ENCODE results near the gene BLCAP. TPM values are rescaled to one million over a fixed set of nuclear protein-coding genes. Genes with fewer than 3 reads are reported as not detected.

Gene BLCAP
- total RNA-seq, 1 experiment from 2014 or later = 54.3 TPM

GRCh38 chr20:37524859-37525708, 2.6 kb downstream of the BLCAP start:
- H2BK20ac ChIP-seq (ENCODE audit: low read depth, low read length, poor library complexity, severe bottlenecking) = no peak overlapping the region
- H3K4me2 ChIP-seq (ENCODE audit: insufficient read depth, insufficient read length, low read length) = no peak overlapping the region
- H4K5ac ChIP-seq (ENCODE audit: insufficient read length, low read depth, low read length) = no peak overlapping the region
- H3K56ac ChIP-seq (ENCODE audit: insufficient read length, low read depth, low read length) = no peak overlapping the region
- peaks cover 11% of the 10 kb centered on the region; the same call in 1 of the 2 replicates for H3K4me1 ChIP-seq (ENCODE audit: insufficient read depth, low read length)
- no peak overlapping the region for H2BK15ac ChIP-seq (ENCODE audit: low read depth, low read length)
- no peak overlapping the region for H2AFZ ChIP-seq (ENCODE audit: low read length)
- no peak overlapping the region for H3K9ac ChIP-seq (ENCODE audit: extremely low read depth, insufficient read length, low read length)
- H4K20me1 ChIP-seq (ENCODE audit: control insufficient read depth, insufficient read depth, insufficient read length) = no peaks in the 10 kb centered on the region
- no peak overlapping the region for H4K91ac ChIP-seq (ENCODE audit: insufficient read length, low read depth, low read length)
- H2AK5ac ChIP-seq (ENCODE audit: insufficient read length, low read length) = peak overlapping the region; percentile 42
- H3K27me3 Mint-ChIP-seq (ENCODE audit: low read depth) = peaks cover 1% of the 10 kb centered on the region; the same call in 1 of the 2 replicates
- H3K9me3 ChIP-seq (ENCODE audit: control insufficient read depth, low read depth, low read length) = no peaks in the 10 kb centered on the region
- H3K4me3 Mint-ChIP-seq = peak overlapping the region in 1 of 2 experiments; percentile 96; a peak in 3 of 5 replicates
- no peak overlapping the region for H4K8ac ChIP-seq (replicated peaks; ENCODE audit: insufficient read length, low read depth, low read length)
- H3K79me1 ChIP-seq (ENCODE audit: insufficient read depth, low read depth, low read length, poor library complexity, severe bottlenecking) = peaks cover 16% of the 10 kb centered on the region
- no peak overlapping the region for H3K27ac ChIP-seq (ENCODE audit: insufficient read length, low read depth, low read length)
- no peak overlapping the region for H3T11ph ChIP-seq (ENCODE audit: low read length)
- no peaks in the 10 kb centered on the region for H3K27me3 ChIP-seq (ENCODE audit: insufficient read depth, low read length)
- no peak overlapping the region for H2BK120ac ChIP-seq (ENCODE audit: low read depth, low read length, poor library complexity, severe bottlenecking)
- H3K23me2 ChIP-seq (ENCODE audit: insufficient read length, low read depth, low read length, poor library complexity, severe bottlenecking) = peaks cover 24% of the 10 kb centered on the region
- no peak overlapping the region; the same call in 1 of the 2 replicates for H3K14ac ChIP-seq (ENCODE audit: insufficient read depth, low read length)
- WGBS (ENCODE audit: extremely low coverage, insufficient read length, low lambda C conversion rate) = no CpG with 5 or more reads among the region's 6 CpGs
- H3K4me1 Mint-ChIP-seq = peaks cover 60 to 67% of the 10 kb centered on the region in 2 experiments
- no peak overlapping the region for H2BK5ac ChIP-seq (ENCODE audit: insufficient read length, low read length)
- no peak overlapping the region for H3K4ac ChIP-seq (ENCODE audit: low read depth, low read length)
- peaks cover 21 to 37% (median 33%) of the 10 kb centered on the region in 3 experiments for H3K36me3 Mint-ChIP-seq (ENCODE audit: insufficient read depth in 1 of 3, low read depth in 3 of 3)
- TF ChIP-seq CTCF (conservative IDR thresholded peaks at IDR 0.05) = no peak
- H2BK12ac ChIP-seq (ENCODE audit: insufficient read length, low read depth, low read length) = no peak overlapping the region
- peaks cover 33% of the 10 kb centered on the region; the same call in 1 of the 2 replicates for H3K79me2 ChIP-seq (ENCODE audit: insufficient read depth, low read length)
- H3K18ac ChIP-seq (ENCODE audit: insufficient read length, low read depth, low read length) = no peak overlapping the region
- peaks cover 5 to 8% of the 10 kb centered on the region in 2 experiments; a peak in 3 of 5 replicates for H3K9me3 Mint-ChIP-seq
- no peak for DNase-seq
- H3K27ac Mint-ChIP-seq = peak overlapping the region in 1 of 3 experiments; percentile 77; a peak in 2 of 7 replicates
- no peak overlapping the region for H3K23ac ChIP-seq (ENCODE audit: insufficient read length, low read depth, low read length)
